Breast epithelium (tissue), 3 donors: Measurements from ENCODE around the gene SSBP4.

ENCODE experiments used
- POLR2A ChIP-seq: fragments of 450-650 bp; IDR thresholded peaks from one replicate; pipeline ENCODE4 v1.6.1; 2016; ENCODE audit warnings: antibody characterized with exemption, mild to moderate bottlenecking, moderate library complexity
- POLR2AphosphoS5 ChIP-seq, 3 donors: sonication (generic); formaldehyde crosslinking; IDR thresholded peaks; one replicate each; pipeline ENCODE4 v1.6.1; 2017; ENCODE audit warnings: antibody characterized with exemption in 3 of 3
- TF ChIP-seq, protein P1 (sequence below), 3 donors: fragments of 450-650 bp; IDR thresholded peaks; one replicate each; pipeline ENCODE4 v1.5.1; 2016 to 2017; ENCODE audit warnings: antibody characterized with exemption in 3 of 3, mild to moderate bottlenecking in 3 of 3, moderate library complexity in 3 of 3

DNA sequence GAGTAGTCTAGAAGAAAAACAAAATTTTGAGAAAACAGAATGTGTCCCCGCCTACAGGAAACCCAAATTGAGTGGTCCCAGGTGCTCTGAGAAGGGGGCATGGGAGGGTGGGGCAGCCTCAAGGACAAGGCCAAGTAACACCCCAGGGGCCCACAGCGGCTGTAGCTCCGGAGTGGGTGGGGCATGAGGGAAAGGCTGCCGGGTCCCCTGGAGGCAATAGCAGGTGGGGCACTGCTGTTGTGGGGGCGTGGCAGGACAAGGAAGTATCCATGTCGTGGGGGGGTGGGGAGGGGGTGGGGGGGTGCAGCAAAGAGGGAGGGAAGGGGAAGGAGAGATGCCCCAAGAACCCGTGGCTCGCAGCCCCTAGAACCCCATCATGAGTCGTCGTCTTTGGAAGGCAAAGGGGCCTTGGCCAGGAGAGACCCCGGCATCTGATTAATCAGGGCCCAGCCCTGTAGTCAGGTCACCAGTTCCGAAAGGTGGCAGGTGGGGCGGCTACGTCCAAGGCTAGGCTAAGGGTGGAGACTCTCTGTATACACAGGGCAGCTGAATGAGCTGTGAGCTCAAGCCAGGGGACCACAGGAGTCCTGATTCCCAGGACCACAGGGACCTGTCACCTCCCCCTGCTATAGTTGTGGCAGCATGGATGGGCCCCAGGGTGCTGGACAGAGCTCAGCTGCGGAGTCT, 26.2 kb downstream of the SSBP4 start:
- TF ChIP-seq, protein P1, sequence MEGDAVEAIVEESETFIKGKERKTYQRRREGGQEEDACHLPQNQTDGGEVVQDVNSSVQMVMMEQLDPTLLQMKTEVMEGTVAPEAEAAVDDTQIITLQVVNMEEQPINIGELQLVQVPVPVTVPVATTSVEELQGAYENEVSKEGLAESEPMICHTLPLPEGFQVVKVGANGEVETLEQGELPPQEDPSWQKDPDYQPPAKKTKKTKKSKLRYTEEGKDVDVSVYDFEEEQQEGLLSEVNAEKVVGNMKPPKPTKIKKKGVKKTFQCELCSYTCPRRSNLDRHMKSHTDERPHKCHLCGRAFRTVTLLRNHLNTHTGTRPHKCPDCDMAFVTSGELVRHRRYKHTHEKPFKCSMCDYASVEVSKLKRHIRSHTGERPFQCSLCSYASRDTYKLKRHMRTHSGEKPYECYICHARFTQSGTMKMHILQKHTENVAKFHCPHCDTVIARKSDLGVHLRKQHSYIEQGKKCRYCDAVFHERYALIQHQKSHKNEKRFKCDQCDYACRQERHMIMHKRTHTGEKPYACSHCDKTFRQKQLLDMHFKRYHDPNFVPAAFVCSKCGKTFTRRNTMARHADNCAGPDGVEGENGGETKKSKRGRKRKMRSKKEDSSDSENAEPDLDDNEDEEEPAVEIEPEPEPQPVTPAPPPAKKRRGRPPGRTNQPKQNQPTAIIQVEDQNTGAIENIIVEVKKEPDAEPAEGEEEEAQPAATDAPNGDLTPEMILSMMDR (IDR thresholded peaks at IDR 0.05): no peak
- TF ChIP-seq POLR2A: no peak
- no peak for TF ChIP-seq POLR2AphosphoS5 (IDR thresholded peaks at IDR 0.05)
